Neural cell (in vitro differentiated cells): ENCODE results near the gene MXD4. TPM values are rescaled to one million over a fixed set of nuclear protein-coding genes. Genes with fewer than 3 reads are reported as not detected.

Experiments
- H2AFZ ChIP-seq: fragments of 200-600, 300-800 bp; sonication (generic), shearing (Covaris generic); 2 replicates; pipeline ENCODE4 v1.6.0; 2014; ENCODE audit warnings: low read depth, mild to moderate bottlenecking, antibody characterized with exemption, low read length, moderate library complexity
- H3F3A ChIP-seq: fragments of 200-600 bp; shearing (Covaris generic); 2 replicates; pipeline ENCODE4 v1.6.1; 2016; ENCODE audit warnings: mild to moderate bottlenecking, moderate library complexity, mixed read lengths, antibody characterized with exemption, low read length; ENCODE audit not compliant: insufficient read depth, poor library complexity, severe bottlenecking
- H3K27ac ChIP-seq: fragments of 200-600, 300-800 bp; sonication (generic), shearing (Covaris generic); 2 replicates; pipeline ENCODE4 v1.5.1; 2014; ENCODE audit warnings: mild to moderate bottlenecking, low read length, moderate library complexity
- H3K27me3 ChIP-seq: fragments of 300-800, 200-600 bp; sonication (generic), shearing (Covaris generic); 2 replicates; pipeline ENCODE4 v1.6.0; 2014; ENCODE audit warnings: mild to moderate bottlenecking, low read depth, low read length, moderate library complexity; ENCODE audit not compliant: insufficient read depth
- H3K36me3 ChIP-seq: fragments of 300-800, 200-600 bp; sonication (generic), shearing (Covaris generic); 2 replicates; pipeline ENCODE4 v1.5.1; 2014; ENCODE audit warnings: mild to moderate bottlenecking, antibody characterized with exemption, low read length, moderate library complexity; ENCODE audit not compliant: insufficient read depth
- H3K4me2 ChIP-seq: fragments of 300-800, 200-600 bp; sonication (generic), shearing (Covaris generic); 2 replicates; pipeline ENCODE4 v1.6.0; 2014; ENCODE audit warnings: mild to moderate bottlenecking, low read length
- H3K4me3 ChIP-seq: fragments of 300-800, 200-600 bp; sonication (generic), shearing (Covaris generic); 2 replicates; pipeline ENCODE4 v1.5.1; 2014; ENCODE audit warnings: mild to moderate bottlenecking, low read length, moderate library complexity
- H3K79me2 ChIP-seq: fragments of 200-600 bp; shearing (Covaris generic); replicated peaks from 2 replicates; pipeline ENCODE4 v1.6.0; 2014; ENCODE audit warnings: mild to moderate bottlenecking, low read length, moderate library complexity; ENCODE audit not compliant: insufficient read depth
- H3K9ac ChIP-seq: fragments of 300-800, 200-600 bp; sonication (generic), shearing (Covaris generic); 2 replicates; pipeline ENCODE4 v1.6.1; 2016; ENCODE audit warnings: mild to moderate bottlenecking, low read length, mixed read lengths
- H3K9me2 ChIP-seq: fragments of 200-600 bp; shearing (Covaris generic); 2 replicates; pipeline ENCODE4 v1.6.1; 2016; ENCODE audit warnings: mild to moderate bottlenecking, low read length, mixed read lengths; ENCODE audit not compliant: insufficient read depth
- H3K9me3 ChIP-seq: fragments of 200-600, 300-800 bp; sonication (generic), shearing (Covaris generic); 2 replicates; pipeline ENCODE4 v1.6.1; 2016; ENCODE audit warnings: mild to moderate bottlenecking, mixed run types, low read length, moderate library complexity, mixed read lengths
- H4K20me1 ChIP-seq: fragments of 200-600 bp; shearing (Covaris generic); 2 replicates; pipeline ENCODE4 v1.6.1; 2016; ENCODE audit warnings: mild to moderate bottlenecking, mixed run types; ENCODE audit not compliant: insufficient read depth
- CTCF ChIP-seq: fragments of 450-650 bp; IDR thresholded peaks from 2 replicates; pipeline ENCODE4 v1.5.1; 2014; ENCODE audit warnings: antibody characterized with exemption, mild to moderate bottlenecking, moderate library complexity; ENCODE audit not compliant: poor library complexity, severe bottlenecking
- EP300 ChIP-seq: fragments of 450-650 bp; conservative IDR thresholded peaks from 2 replicates; pipeline ENCODE4 v1.6.1; 2014; ENCODE audit warnings: antibody characterized with exemption, mild to moderate bottlenecking, moderate library complexity; ENCODE audit not compliant: poor library complexity, severe bottlenecking
- EZH2 ChIP-seq: fragments of 200-600, 300-800 bp; shearing (Covaris generic), sonication (generic); IDR thresholded peaks from 2 replicates; pipeline ENCODE4 v1.6.1; 2014; ENCODE audit warnings: antibody characterized with exemption, low read length, borderline replicate concordance, mild to moderate bottlenecking; ENCODE audit not compliant: insufficient read depth, poor library complexity, severe bottlenecking
- MXI1 ChIP-seq: fragments of 450-650 bp; conservative IDR thresholded peaks from 2 replicates; pipeline ENCODE4 v1.6.1; 2014; ENCODE audit warnings: antibody characterized with exemption, mild to moderate bottlenecking; ENCODE audit not compliant: poor library complexity, severe bottlenecking
- POLR2AphosphoS5 ChIP-seq: IDR thresholded peaks from 2 replicates; pipeline ENCODE4 v1.6.1; 2012
- REST ChIP-seq: IDR thresholded peaks from 2 replicates; pipeline ENCODE4 v1.6.1; 2012; ENCODE audit warnings: borderline replicate concordance
- SMC3 ChIP-seq: fragments of 450-650 bp; conservative IDR thresholded peaks from 2 replicates; pipeline ENCODE4 v1.6.1; 2014; ENCODE audit warnings: antibody characterized with exemption, mild to moderate bottlenecking, moderate library complexity; ENCODE audit not compliant: poor library complexity
- TAF1 ChIP-seq: IDR thresholded peaks from 2 replicates; pipeline ENCODE4 v1.6.1; 2012; ENCODE audit warnings: low read depth
- polyA plus RNA-seq: library from polyadenylated mRNA; depleted of rRNA; stranded (reverse); fragments of >200 nt; gene quantifications from 2 replicates; pipeline ENCODE4 v1.2.3, GENCODE V29; 2014

MXD4 gene
- polyA plus RNA-seq, 1 donor from 2014 or later = 58.4 TPM

GRCh38 chr4:2251073-2251794 is 10.7 kb downstream of the MXD4 start:
- H4K20me1 ChIP-seq = peaks cover 8% of the 10 kb centered on the region
- H3K4me3 ChIP-seq = no peak overlapping the region
- no peak for TF ChIP-seq TAF1
- H3K36me3 ChIP-seq = no peaks in the 10 kb centered on the region
- H3F3A ChIP-seq = no peaks in the 10 kb centered on the region
- no peak overlapping the region for H3K9ac ChIP-seq
- H3K79me2 ChIP-seq = peaks cover 6% of the 10 kb centered on the region
- no peak overlapping the region for H3K27ac ChIP-seq
- H3K9me3 ChIP-seq = no peaks in the 10 kb centered on the region
- H3K4me2 ChIP-seq = no peak overlapping the region
- no peaks in the 10 kb centered on the region for H3K27me3 ChIP-seq
- H3K9me2 ChIP-seq = no peaks in the 10 kb centered on the region
- no peak overlapping the region for H2AFZ ChIP-seq

- Histone ChIP-seq H3K4me2 (no peak overlapping the region), H2AFZ (no peak overlapping the region), H3K4me3 (no peak overlapping the region), H3K27ac (no peak overlapping the region), H3F3A (no peaks in the 10 kb centered on the region), H3K36me3 (no peaks in the 10 kb centered on the region), H3K9ac (no peak overlapping the region), H3K9me3 (no peaks in the 10 kb centered on the region), H3K79me2 (peaks cover 6% of the 10 kb centered on the region), H3K9me2 (no peaks in the 10 kb centered on the region), H3K27me3 (no peaks in the 10 kb centered on the region), H4K20me1 (peaks cover 1% of the 10 kb centered on the region)
- TF ChIP-seq MXI1 (no peak), POLR2AphosphoS5 (no peak), TAF1 (no peak), REST (no peak), EP300 (no peak), SMC3 (no peak)
Measured at GRCh38 chr4:2250357-2251072, 11.4 kb downstream of the MXD4 start.

GRCh38 chr4:2249526-2250356 is 12.2 kb downstream of the MXD4 start:
- no peak overlapping the region for H3K9ac ChIP-seq
- no peak overlapping the region for H3K4me3 ChIP-seq
- no peaks in the 10 kb centered on the region for H3K9me2 ChIP-seq
- peaks cover 6% of the 10 kb centered on the region for H3K79me2 ChIP-seq
- TF ChIP-seq REST = no peak
- no peak for TF ChIP-seq EZH2
- TF ChIP-seq CTCF = no peak
- H3K36me3 ChIP-seq = no peaks in the 10 kb centered on the region
- no peaks in the 10 kb centered on the region for H3F3A ChIP-seq
- H3K9me3 ChIP-seq = no peaks in the 10 kb centered on the region
- no peak overlapping the region for H3K27ac ChIP-seq
- no peak overlapping the region for H3K4me2 ChIP-seq
- H2AFZ ChIP-seq = no peak overlapping the region
- no peaks in the 10 kb centered on the region for H4K20me1 ChIP-seq
- no peaks in the 10 kb centered on the region for H3K27me3 ChIP-seq
